D721Med (cell line): ENCODE measurements around the gene DPF3.

ENCODE experiments used
- DNase-seq: peaks from one replicate; pipeline ENCODE4 v3.0.0; 2011; ENCODE audit warnings: low spot score; ENCODE audit not compliant: insufficient read length
- FAIRE-seq: peaks from 2 replicates; lab custom pipeline; 2011; peaks lifted over from hg19 to GRCh38; lab: Jason Lieb, UNC
- CTCF ChIP-seq: IDR thresholded peaks from 2 replicates; pipeline ENCODE4 v1.5.1; 2012; ENCODE audit warnings: mild to moderate bottlenecking, control low read depth; ENCODE audit not compliant: insufficient read depth; ENCODE audit errors: missing control alignments

DPF3 gene

GRCh38 chr14:72882047-72882446, 11.9 kb downstream of the DPF3 start:
- no peak for TF ChIP-seq CTCF

GRCh38 chr14:72881543-72881942, 12.4 kb downstream of the DPF3 start:
- no peak for TF ChIP-seq CTCF
- DNase-seq, result no peak
- FAIRE-seq, result no peak

More at GRCh38 chr14:72882047-72882446, 11.9 kb downstream of the DPF3 start:
- FAIRE-seq (no peak), DNase-seq (no peak)

- FAIRE-seq (no peak), DNase-seq (no peak)
- TF ChIP-seq CTCF, result no peak
Measured at GRCh38 chr14:72880820-72881219, 13.1 kb downstream of the DPF3 start.

GRCh38 chr14:72880164-72880563, 13.7 kb downstream of the DPF3 start:
- FAIRE-seq, result no peak
- TF ChIP-seq CTCF, result no peak
- no peak for DNase-seq

- DNase-seq (no peak), FAIRE-seq (no peak)
- TF ChIP-seq CTCF, result no peak
Measured at GRCh38 chr14:72879431-72879830, 14.5 kb downstream of the DPF3 start.

GRCh38 chr14:72878746-72879145, 15.2 kb downstream of the DPF3 start:
- FAIRE-seq (no peak), DNase-seq (no peak)
- no peak for TF ChIP-seq CTCF

- no peak for DNase-seq
Measured at GRCh38 chr14:72876710-72877063, 17.2 kb downstream of the DPF3 start.

More at GRCh38 chr14:72876710-72877063, 17.2 kb downstream of the DPF3 start:
- FAIRE-seq, result no peak
- TF ChIP-seq CTCF, result no peak
